Subcutaneous abdominal adipose tissue (tissue), 5 donors: ENCODE measurements around the gene ITGA8.
"Not testable (repeated sequence)": the region's sequence is repeated elsewhere in the genome, so short reads cannot be mapped to it uniquely, and the experiment has no call there.

Experiments
- H3K27ac ChIP-seq: one replicate; pipeline ENCODE4 v1.7.0; 2013; ENCODE audit warnings: low read depth, mild to moderate bottlenecking, inconsistent platforms, low read length, moderate library complexity
- H3K27me3 ChIP-seq, 5 donors: one replicate each; pipeline ENCODE4 v1.7.0; 2013; ENCODE audit warnings: low read length in 5 of 5, inconsistent platforms in 1 of 5; ENCODE audit not compliant: control insufficient read depth in 5 of 5, insufficient read depth in 4 of 5
- H3K36me3 ChIP-seq, 5 donors: one replicate each; pipeline ENCODE4 v1.7.0; 2013; ENCODE audit warnings: low read length in 5 of 5; ENCODE audit not compliant: control insufficient read depth in 5 of 5, insufficient read depth in 5 of 5
- H3K4me1 ChIP-seq, 5 donors: one replicate each; pipeline ENCODE4 v1.7.0; 2013; ENCODE audit warnings: low read length in 5 of 5, mild to moderate bottlenecking in 3 of 5, moderate library complexity in 1 of 5; ENCODE audit not compliant: control insufficient read depth in 5 of 5, insufficient read depth in 5 of 5
- H3K4me3 ChIP-seq, 5 donors: one replicate each; pipeline ENCODE4 v1.7.0; 2013; ENCODE audit warnings: low read length in 5 of 5, low read depth in 1 of 5
- H3K9ac ChIP-seq, 5 donors: one replicate each; pipeline ENCODE4 v1.7.0; 2013; ENCODE audit warnings: low read length in 5 of 5, mild to moderate bottlenecking in 4 of 5, moderate library complexity in 3 of 5
- H3K9me3 ChIP-seq, 5 donors: one replicate each; pipeline ENCODE4 v1.7.0; 2013; ENCODE audit warnings: low read length in 5 of 5; ENCODE audit not compliant: control insufficient read depth in 5 of 5
- donor health status: healthy.
- donor health status: healthy.
- donor health status: healthy.
- donor health status: healthy.
- donor health status: healthy.

Gene ITGA8

GRCh38 chr10:15557168-15557567 is 162.6 kb downstream of the ITGA8 start:
- not testable (repeated sequence) for H3K9ac ChIP-seq, H3K4me3 ChIP-seq, H3K9me3 ChIP-seq, H3K27ac ChIP-seq, H3K27me3 ChIP-seq, H3K36me3 ChIP-seq
- peaks cover 0 to 13% (median 0%) of the 10 kb centered on the region in 5 donors for H3K4me1 ChIP-seq

- H3K27me3 ChIP-seq: no peaks in the 10 kb centered on the region
- no peak overlapping the region for H3K27ac ChIP-seq
- peaks cover 0 to 4% (median 2%) of the 10 kb centered on the region in 5 donors for H3K9me3 ChIP-seq
- H3K4me3 ChIP-seq: no peak overlapping the region
- H3K4me1 ChIP-seq: no peaks in the 10 kb centered on the region
- no peak overlapping the region for H3K9ac ChIP-seq
- H3K36me3 ChIP-seq: no peaks in the 10 kb centered on the region
These were observed 168.8 kb downstream of the ITGA8 start for GRCh38 chr10:15550950-15551349.

- H3K27me3 ChIP-seq: no peaks in the 10 kb centered on the region
- no peak overlapping the region for H3K4me3 ChIP-seq
- H3K9ac ChIP-seq: no peak overlapping the region
- peaks cover 0 to 6% (median 4%) of the 10 kb centered on the region in 5 donors for H3K9me3 ChIP-seq
- H3K4me1 ChIP-seq: no peaks in the 10 kb centered on the region
- no peak overlapping the region for H3K27ac ChIP-seq
- no peaks in the 10 kb centered on the region for H3K36me3 ChIP-seq
These were observed 171.4 kb downstream of the ITGA8 start for GRCh38 chr10:15548331-15548730.

GRCh38 chr10:15546606-15547005 is 173.1 kb downstream of the ITGA8 start:
- Histone ChIP-seq H3K27me3 (no peaks in the 10 kb centered on the region), H3K9me3 (peaks cover 0 to 6% (median 4%) of the 10 kb centered on the region in 5 donors), H3K27ac (no peak overlapping the region), H3K4me3 (no peak overlapping the region), H3K4me1 (no peaks in the 10 kb centered on the region), H3K9ac (no peak overlapping the region), H3K36me3 (no peaks in the 10 kb centered on the region)

- Histone ChIP-seq H3K9me3 (peaks cover 0 to 6% (median 4%) of the 10 kb centered on the region in 5 donors), H3K4me3 (no peak overlapping the region), H3K36me3 (no peaks in the 10 kb centered on the region), H3K4me1 (no peaks in the 10 kb centered on the region), H3K9ac (no peak overlapping the region), H3K27ac (no peak overlapping the region), H3K27me3 (no peaks in the 10 kb centered on the region)
These were observed 173.8 kb downstream of the ITGA8 start for GRCh38 chr10:15545884-15546283.

- H3K4me3 ChIP-seq: no peak overlapping the region
- no peaks in the 10 kb centered on the region for H3K36me3 ChIP-seq
- H3K27me3 ChIP-seq: no peaks in the 10 kb centered on the region
- no peak overlapping the region for H3K9ac ChIP-seq
- H3K4me1 ChIP-seq: no peaks in the 10 kb centered on the region
- no peak overlapping the region for H3K27ac ChIP-seq
- peaks cover 0 to 6% (median 4%) of the 10 kb centered on the region in 5 donors for H3K9me3 ChIP-seq
These were observed 174.5 kb downstream of the ITGA8 start for GRCh38 chr10:15545266-15545665.

GRCh38 chr10:15543994-15544393 is 175.7 kb downstream of the ITGA8 start:
- Histone ChIP-seq H3K9ac (no peak overlapping the region), H3K27ac (no peak overlapping the region), H3K4me3 (no peak overlapping the region), H3K4me1 (peaks cover 0 to 8% (median 0%) of the 10 kb centered on the region in 5 donors), H3K27me3 (no peaks in the 10 kb centered on the region), H3K9me3 (peaks cover 0 to 6% (median 4%) of the 10 kb centered on the region in 5 donors), H3K36me3 (no peaks in the 10 kb centered on the region)

- Histone ChIP-seq H3K9me3 (peaks cover 0 to 6% (median 4%) of the 10 kb centered on the region in 5 donors), H3K4me3 (no peak overlapping the region), H3K36me3 (no peaks in the 10 kb centered on the region), H3K9ac (no peak overlapping the region), H3K4me1 (peaks cover 0 to 8% (median 0%) of the 10 kb centered on the region in 5 donors), H3K27me3 (no peaks in the 10 kb centered on the region), H3K27ac (no peak overlapping the region)
These were observed 176.9 kb downstream of the ITGA8 start for GRCh38 chr10:15542817-15543216.

GRCh38 chr10:15541376-15541775 is 178.3 kb downstream of the ITGA8 start:
- Histone ChIP-seq H3K36me3 (no peaks in the 10 kb centered on the region), H3K9me3 (peaks cover 0 to 6% (median 4%) of the 10 kb centered on the region in 5 donors), H3K9ac (no peak overlapping the region), H3K4me3 (no peak overlapping the region), H3K27ac (no peak overlapping the region), H3K4me1 (peaks cover 0 to 8% (median 0%) of the 10 kb centered on the region in 5 donors), H3K27me3 (no peaks in the 10 kb centered on the region)

- Histone ChIP-seq H3K4me3 (no peak overlapping the region), H3K27ac (no peak overlapping the region), H3K9ac (no peak overlapping the region), H3K9me3 (peaks cover 0 to 6% (median 4%) of the 10 kb centered on the region in 5 donors), H3K4me1 (peaks cover 0 to 8% (median 0%) of the 10 kb centered on the region in 5 donors), H3K36me3 (no peaks in the 10 kb centered on the region), H3K27me3 (no peaks in the 10 kb centered on the region)
These were observed 179.0 kb downstream of the ITGA8 start for GRCh38 chr10:15540727-15541126.

GRCh38 chr10:15539262-15539661 is 180.5 kb downstream of the ITGA8 start:
- Histone ChIP-seq H3K27me3 (no peaks in the 10 kb centered on the region), H3K27ac (no peak overlapping the region), H3K9ac (no peak overlapping the region), H3K36me3 (no peaks in the 10 kb centered on the region), H3K4me1 (peaks cover 0 to 8% (median 0%) of the 10 kb centered on the region in 5 donors), H3K9me3 (no peaks in the 10 kb centered on the region), H3K4me3 (no peak overlapping the region)
